ENCODE measurements around the gene FNDC3B. TPM values are rescaled to one million over a fixed set of nuclear protein-coding genes. Genes with fewer than 3 reads are reported as not detected.

The FNDC3B gene
- total and polyA plus RNA-seq, 2 donors (not counting 1 experiment from before 2014, with no cell fraction given), result 1.2 to 9.2 TPM

- intact Hi-C loops (cut with micrococcal nuclease), result no loop called here
- CTCF ChIA-PET, result no interaction called here
- TF ChIP-seq EZH2 (IDR thresholded peaks at IDR 0.05; ENCODE audit: borderline replicate concordance, insufficient read depth, low read depth, low read length, poor library complexity, severe bottlenecking), result no peak
- TF ChIP-seq CTCF (IDR thresholded peaks at IDR 0.05), result no peak
These were observed 323.2 kb downstream of the FNDC3B start for GRCh38 chr3:172362583-172362982.

GRCh38 chr3:172364374-172365027 lies 325.1 kb downstream of the FNDC3B start:
- no peak overlapping the region for H3K4me3 Mint-ChIP-seq

More at GRCh38 chr3:172362583-172362982, 323.2 kb downstream of the FNDC3B start:
- no peak for ATAC-seq (ENCODE audit: low read depth)
- WGBS (ENCODE audit: insufficient coverage), result 80% methylated on average over 1 of the region's 1 CpG
- H2AFZ ChIP-seq (ENCODE audit: insufficient read depth, low read depth, low read length, poor library complexity, severe bottlenecking), result no peak overlapping the region
- no peak overlapping the region for H3K4me2 ChIP-seq (replicated peaks; ENCODE audit: low read depth, low read length, poor library complexity, severe bottlenecking)
- no peak overlapping the region for H3K27ac Mint-ChIP-seq
- H4K20me1 ChIP-seq (ENCODE audit: control insufficient read depth, insufficient read depth, low read length, poor library complexity, severe bottlenecking), result no peaks in the 10 kb centered on the region
- no peak overlapping the region for H3K4me3 Mint-ChIP-seq
- H3K27me3 Mint-ChIP-seq, result no peaks in the 10 kb centered on the region
- H3K36me3 ChIP-seq (replicated peaks in 1 of 2; ENCODE audit: control extremely low read depth in 1 of 2, control insufficient read depth in 1 of 2, extremely low read depth in 1 of 2, insufficient read depth in 2 of 2, low read length in 1 of 2), result no peaks in the 10 kb centered on the region
- H3K27ac ChIP-seq (ENCODE audit: low read length in 2 of 2), result no peak overlapping the region
- POLR2A ChIA-PET, result no interaction called here
- no peaks in the 10 kb centered on the region for H3K27me3 ChIP-seq (replicated peaks in 1 of 4; ENCODE audit: control extremely low read depth in 1 of 4, control insufficient read depth in 3 of 4, insufficient read depth in 4 of 4, low read length in 3 of 4)
- no peaks in the 10 kb centered on the region for H3K4me1 ChIP-seq (ENCODE audit: control insufficient read depth in 2 of 2, insufficient read depth in 2 of 2, low read length in 2 of 2)
- no peaks in the 10 kb centered on the region for H3K9me3 ChIP-seq (ENCODE audit: control extremely low read depth in 1 of 3, control insufficient read depth in 2 of 3, insufficient read depth in 1 of 3, low read length in 2 of 3)
- H3K9ac ChIP-seq (ENCODE audit: low read length), result no peak overlapping the region
- no peaks in the 10 kb centered on the region for H3K4me1 Mint-ChIP-seq
- DNase-seq, result no peak
- H3K4me3 ChIP-seq (ENCODE audit: control extremely low read depth in 1 of 5, extremely low read depth in 1 of 5, insufficient read depth in 1 of 5, low read depth in 2 of 5, low read length in 4 of 5), result no peak overlapping the region
- H3K79me2 ChIP-seq (ENCODE audit: control insufficient read depth, insufficient read depth, low read length), result no peaks in the 10 kb centered on the region
- peaks cover 4% of the 10 kb centered on the region for H3K9me3 Mint-ChIP-seq (ENCODE audit: insufficient read depth)

More at GRCh38 chr3:172364374-172365027, 325.1 kb downstream of the FNDC3B start:
- Histone ChIP-seq H3K27me3 (replicated peaks in 1 of 4; ENCODE audit: control extremely low read depth in 1 of 4, control insufficient read depth in 3 of 4, insufficient read depth in 4 of 4, low read length in 3 of 4) (no peaks in the 10 kb centered on the region), H3K9me3 (ENCODE audit: control extremely low read depth in 1 of 3, control insufficient read depth in 2 of 3, insufficient read depth in 1 of 3, low read length in 2 of 3) (no peaks in the 10 kb centered on the region), H3K36me3 (replicated peaks in 1 of 2; ENCODE audit: control extremely low read depth in 1 of 2, control insufficient read depth in 1 of 2, extremely low read depth in 1 of 2, insufficient read depth in 2 of 2, low read length in 1 of 2) (no peaks in the 10 kb centered on the region), H3K4me2 (replicated peaks; ENCODE audit: low read depth, low read length, poor library complexity, severe bottlenecking) (no peak overlapping the region), H3K79me2 (ENCODE audit: control insufficient read depth, insufficient read depth, low read length) (no peaks in the 10 kb centered on the region), H3K4me1 (ENCODE audit: control insufficient read depth in 2 of 2, insufficient read depth in 2 of 2, low read length in 2 of 2) (no peaks in the 10 kb centered on the region), H4K20me1 (ENCODE audit: control insufficient read depth, insufficient read depth, low read length, poor library complexity, severe bottlenecking) (no peaks in the 10 kb centered on the region), H3K4me3 (ENCODE audit: control extremely low read depth in 1 of 5, extremely low read depth in 1 of 5, insufficient read depth in 1 of 5, low read depth in 2 of 5, low read length in 4 of 5) (no peak overlapping the region), H3K9ac (ENCODE audit: low read length) (no peak overlapping the region), H2AFZ (ENCODE audit: insufficient read depth, low read depth, low read length, poor library complexity, severe bottlenecking) (no peak overlapping the region), H3K27ac (ENCODE audit: low read length in 2 of 2) (no peak overlapping the region)
- Mint-ChIP-seq H3K27me3 (no peaks in the 10 kb centered on the region), H3K9me3 (ENCODE audit: insufficient read depth) (peaks cover 4% of the 10 kb centered on the region), H3K27ac (no peak overlapping the region), H3K4me1 (no peaks in the 10 kb centered on the region)
- ChIA-PET POLR2A (no interaction called here), CTCF (no interaction called here)
- no peak for DNase-seq
- ATAC-seq (ENCODE audit: low read depth), result no peak
- intact Hi-C loops (cut with micrococcal nuclease), result no loop called here
- no peak for TF ChIP-seq CTCF (IDR thresholded peaks at IDR 0.05)
- 100% methylated on average over 2 of the region's 3 CpGs for WGBS (ENCODE audit: insufficient coverage)

Data from B cell (primary cell).